HG03045 (cell line): ENCODE data around the gene SPRYD3.
"Not testable (repeated sequence)": the region's sequence is repeated elsewhere in the genome, so short reads cannot be mapped to it uniquely, and the experiment has no call there.

Experiments
- ATAC-seq: cut with Tn5 transposase; IDR thresholded peaks from one replicate; pipeline ENCODE4 v1.9.1; 2021; ENCODE audit warnings: mild to moderate bottlenecking, moderate library complexity; ENCODE audit not compliant: unreplicated experiment

Gene SPRYD3

DNA sequence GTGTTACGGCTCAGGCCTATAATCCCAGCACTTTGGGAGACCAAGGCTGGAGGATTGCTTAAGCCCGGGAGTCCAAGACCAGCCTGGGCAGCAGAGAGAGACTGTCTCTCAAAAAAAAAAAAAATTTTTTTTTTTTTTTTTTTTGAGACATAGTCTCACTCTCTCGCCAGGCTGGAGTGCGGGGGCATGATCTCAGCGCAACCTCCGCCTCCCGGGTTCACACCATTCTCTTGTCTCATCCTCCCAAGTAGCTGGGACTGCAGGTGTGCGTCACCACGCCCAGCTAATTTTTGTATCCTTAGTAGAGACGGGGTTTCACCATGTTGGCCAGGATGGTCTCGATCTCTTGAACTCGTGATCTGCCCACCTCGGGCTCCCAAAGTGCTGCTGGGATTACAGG lies 52.2 kb downstream of the SPRYD3 start:
- not testable (repeated sequence) for ATAC-seq

DNA sequence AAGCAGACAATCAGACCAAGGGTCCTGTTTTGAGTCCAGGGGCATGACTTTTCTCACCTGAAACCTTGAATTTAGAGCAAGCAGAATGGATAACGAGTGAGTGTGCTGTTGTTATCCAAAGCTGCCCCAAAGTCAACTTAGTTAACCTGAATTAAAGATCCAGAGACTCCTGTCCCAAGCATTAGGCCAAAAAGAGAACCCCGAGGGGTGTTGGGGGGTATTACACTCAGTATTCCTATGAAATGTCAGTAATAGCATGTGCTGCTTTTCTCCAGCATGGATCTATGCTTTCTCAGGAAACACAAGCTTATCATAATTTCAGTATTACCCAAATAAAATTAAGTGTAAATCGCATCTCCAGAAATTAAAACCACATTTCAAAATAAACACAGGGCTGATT lies 53.9 kb downstream of the SPRYD3 start:
- ATAC-seq = no peak

DNA sequence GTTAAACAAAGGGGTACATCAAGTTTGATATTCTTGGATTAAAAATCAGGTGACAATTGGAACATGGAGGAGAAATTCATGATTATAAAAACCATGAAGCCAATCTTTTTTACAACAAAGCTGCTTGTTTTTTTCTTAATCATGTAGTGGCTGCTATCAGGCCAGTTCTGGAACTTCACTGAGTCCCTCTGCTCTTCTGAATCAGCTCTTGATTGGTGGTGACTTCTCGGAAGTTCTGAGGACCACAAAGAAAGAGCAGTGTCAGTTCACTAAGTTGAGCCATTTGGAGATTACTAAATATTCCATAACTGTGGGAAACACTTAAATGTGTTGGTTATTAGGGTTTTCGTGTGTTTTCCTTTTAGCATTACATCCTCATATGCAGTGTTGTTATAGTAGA lies 64.5 kb downstream of the SPRYD3 start:
- no peak for ATAC-seq
